HL-60 (cell line): ENCODE results near the gene ANKS1A.

Source experiments
- CTCF ChIP-seq: IDR thresholded peaks from one replicate; pipeline ENCODE4 v1.5.1; 2011; ENCODE audit warnings: low read length, control low read depth, inconsistent platforms; ENCODE audit not compliant: insufficient read depth
- GABPA ChIP-seq: IDR thresholded peaks from 2 replicates; pipeline ENCODE4 v1.6.1; 2012; ENCODE audit warnings: low read depth
- POLR2AphosphoS5 ChIP-seq: IDR thresholded peaks from 2 replicates; pipeline ENCODE4 v1.6.1; 2012; ENCODE audit warnings: low read depth
- REST ChIP-seq: IDR thresholded peaks from 2 replicates; pipeline ENCODE4 v1.6.1; 2012; ENCODE audit warnings: low read depth; ENCODE audit not compliant: insufficient replicate concordance

- TF ChIP-seq CTCF = no peak
- TF ChIP-seq REST = no peak
- no peak for TF ChIP-seq POLR2AphosphoS5
- TF ChIP-seq GABPA = no peak
These were observed 148.6 kb downstream of the ANKS1A start for GRCh38 chr6:35037664-35038038.
